ENCODE measurements around the gene LVRN. TPM values are rescaled to one million over a fixed set of nuclear protein-coding genes. Genes with fewer than 3 reads are reported as not detected.

Gene LVRN
- total and polyA plus RNA-seq, 12 donors, result 0.19 to 3.7 (median 0.35) TPM

- intact Hi-C loops (cut with DNase I), result no loop called here
- TF ChIP-seq POLR2A (IDR thresholded peaks at IDR 0.05), result no peak
- no peak for TF ChIP-seq CTCF (IDR thresholded peaks at IDR 0.05)
Observed at GRCh38 chr5:116042375-116042774, 80.1 kb downstream of the LVRN start.

GRCh38 chr5:116044073-116044472 lies 81.8 kb downstream of the LVRN start:
- Histone ChIP-seq H3K27me3 (no peaks in the 10 kb centered on the region), H3K4me3 (no peak overlapping the region), H3K36me3 (replicated peaks in 1 of 2) (no peaks in the 10 kb centered on the region), H3K27ac (no peak overlapping the region), H3K4me1 (replicated peaks in 1 of 2) (no peaks in the 10 kb centered on the region), H3K9me3 (replicated peaks in 1 of 3) (no peaks in the 10 kb centered on the region)
- DNase-seq, result no peak
- intact Hi-C loops (cut with DNase I), result no loop called here
- WGBS, 4 donors, result 67 to 77% (median 71%) methylated on average over 3 of the region's 3 CpGs
- TF ChIP-seq CTCF (IDR thresholded peaks at IDR 0.05) (no peak), POLR2A (IDR thresholded peaks at IDR 0.05) (no peak)

More at GRCh38 chr5:116042375-116042774, 80.1 kb downstream of the LVRN start:
- H3K27ac ChIP-seq, result no peak overlapping the region
- H3K4me1 ChIP-seq (replicated peaks in 1 of 2), result no peaks in the 10 kb centered on the region
- H3K36me3 ChIP-seq (replicated peaks in 1 of 2), result no peaks in the 10 kb centered on the region
- no peak overlapping the region for H3K4me3 ChIP-seq
- no peaks in the 10 kb centered on the region for H3K27me3 ChIP-seq
- H3K9me3 ChIP-seq (replicated peaks in 1 of 3), result no peaks in the 10 kb centered on the region
- DNase-seq, result no peak

GRCh38 chr5:116045821-116046220 lies 83.5 kb downstream of the LVRN start:
- intact Hi-C loops (cut with DNase I), result no loop called here
- Histone ChIP-seq H3K36me3 (replicated peaks in 1 of 2) (no peaks in the 10 kb centered on the region), H3K27me3 (no peaks in the 10 kb centered on the region), H3K4me3 (no peak overlapping the region), H3K4me1 (replicated peaks in 1 of 2) (no peaks in the 10 kb centered on the region), H3K27ac (no peak overlapping the region), H3K9me3 (replicated peaks in 1 of 3) (no peaks in the 10 kb centered on the region)
- DNase-seq, result no peak
- 60 to 83% (median 70%) methylated on average over 2 of the region's 2 CpGs for WGBS, 4 donors
- TF ChIP-seq CTCF (IDR thresholded peaks at IDR 0.05) (no peak), POLR2A (IDR thresholded peaks at IDR 0.05) (no peak)

GRCh38 chr5:116046261-116046660 lies 84.0 kb downstream of the LVRN start:
- no peak for TF ChIP-seq CTCF (IDR thresholded peaks at IDR 0.05)
- no peak for TF ChIP-seq POLR2A (IDR thresholded peaks at IDR 0.05)
- H3K4me3 ChIP-seq, result no peak overlapping the region
- 72 to 90% (median 85%) methylated on average over 3 of the region's 3 CpGs for WGBS, 4 donors
- H3K36me3 ChIP-seq (replicated peaks in 1 of 2), result no peaks in the 10 kb centered on the region
- H3K27ac ChIP-seq, result no peak overlapping the region
- intact Hi-C loops (cut with DNase I), result no loop called here
- H3K9me3 ChIP-seq (replicated peaks in 1 of 3), result no peaks in the 10 kb centered on the region
- no peak for DNase-seq
- no peaks in the 10 kb centered on the region for H3K27me3 ChIP-seq
- H3K4me1 ChIP-seq (replicated peaks in 1 of 2), result no peaks in the 10 kb centered on the region
